ENCODE measurements around the gene LCN6. TPM values are rescaled to one million over a fixed set of nuclear protein-coding genes. Genes with fewer than 3 reads are reported as not detected.

The LCN6 gene
- total and polyA plus RNA-seq, 10 of the 15 experiments (the other 5 are each of a cell fraction or from before 2014, with no cell fraction given), result not detected

- Histone ChIP-seq H3K36me3 (ENCODE audit: control insufficient read depth in 2 of 2, insufficient read depth in 2 of 2, low read length in 1 of 2) (no peaks in the 10 kb centered on the region), H3K79me2 (ENCODE audit: control insufficient read depth, insufficient read depth, low read length) (no peaks in the 10 kb centered on the region), H3K4me2 (ENCODE audit: control insufficient read depth, insufficient read depth) (no peak overlapping the region), H3K27ac (ENCODE audit: control insufficient read depth, insufficient read depth) (no peak overlapping the region), H4K20me1 (ENCODE audit: control insufficient read depth, insufficient read depth) (no peaks in the 10 kb centered on the region), H3K9me3 (replicated peaks; ENCODE audit: control insufficient read depth, insufficient read depth, low read length) (no peaks in the 10 kb centered on the region; the same call in 2 of the 3 replicates), H3K27me3 (replicated peaks in 1 of 2; ENCODE audit: control insufficient read depth in 2 of 2, insufficient read depth in 2 of 2, low read length in 1 of 2) (peaks cover 0 to 1% of the 10 kb centered on the region in 2 experiments; a peak in 1 of 4 replicates), H2AFZ (ENCODE audit: control insufficient read depth, low read depth, low read length) (no peak overlapping the region), H3K9ac (ENCODE audit: control insufficient read depth, insufficient read depth, low read length) (no peak overlapping the region), H3K4me3 (no peak overlapping the region), H3K4me1 (ENCODE audit: control insufficient read depth, insufficient read depth, low read length) (no peaks in the 10 kb centered on the region; the same call in 1 of the 2 replicates)
- ChIA-PET SMC1A (ENCODE audit: uncharacterized antibody, unreplicated experiment) (no interaction called here), POLR2A (interaction anchor here (0.5 kb wide), 1 partner anchor 222 kb away, joined by 3 read pairs; no protein-coding TSS in a partner anchor), RAD21 (ENCODE audit: unreplicated experiment) (no interaction called here), CTCF (interaction anchor here (0.7 to 13.1 kb wide), 3 partner anchors 10 to 249 kb away, joined by 3 to 163 read pairs (median 4); no protein-coding TSS in a partner anchor)
- ATAC-seq (no peak), FAIRE-seq (no peak), DNase-seq (ENCODE audit: low read depth, low spot score) (no peak)
- intact Hi-C loops (cut with micrococcal nuclease; ENCODE audit: unreplicated experiment) (no loop called here), in situ Hi-C loops (cut with MboI) (no loop called here)
- 55% methylated on average over 5 of the region's 5 CpGs for WGBS (ENCODE audit: insufficient coverage, insufficient replicate concordance, low lambda C conversion rate, missing lambda C conversion rate)
- BruUV-seq (replicated peaks), result no TSS peak
- TF ChIP-seq, protein P1, sequence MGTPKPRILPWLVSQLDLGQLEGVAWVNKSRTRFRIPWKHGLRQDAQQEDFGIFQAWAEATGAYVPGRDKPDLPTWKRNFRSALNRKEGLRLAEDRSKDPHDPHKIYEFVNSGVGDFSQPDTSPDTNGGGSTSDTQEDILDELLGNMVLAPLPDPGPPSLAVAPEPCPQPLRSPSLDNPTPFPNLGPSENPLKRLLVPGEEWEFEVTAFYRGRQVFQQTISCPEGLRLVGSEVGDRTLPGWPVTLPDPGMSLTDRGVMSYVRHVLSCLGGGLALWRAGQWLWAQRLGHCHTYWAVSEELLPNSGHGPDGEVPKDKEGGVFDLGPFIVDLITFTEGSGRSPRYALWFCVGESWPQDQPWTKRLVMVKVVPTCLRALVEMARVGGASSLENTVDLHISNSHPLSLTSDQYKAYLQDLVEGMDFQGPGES (IDR thresholded peaks at IDR 0.05), result no peak
- TF ChIP-seq NR2C1 (IDR thresholded peaks at IDR 0.05) (no peak), E2F4 (IDR thresholded peaks at IDR 0.05; ENCODE audit: low read depth, low read length) (no peak), EZH2 (IDR thresholded peaks at IDR 0.05; ENCODE audit: borderline replicate concordance, control insufficient read depth, low read depth, low read length) (no peak), IKZF2 (IDR thresholded peaks at IDR 0.05) (no peak), MXI1 (IDR thresholded peaks at IDR 0.05; ENCODE audit: low read depth, low read length) (no peak), TBL1XR1 (IDR thresholded peaks at IDR 0.05; ENCODE audit: low read depth, low read length) (no peak), MTA3 (IDR thresholded peaks at IDR 0.05; ENCODE audit: borderline replicate concordance, low read length) (no peak), DPF2 (IDR thresholded peaks at IDR 0.05) (no peak), RCOR1 (conservative IDR thresholded peaks at IDR 0.05; ENCODE audit: low read depth, low read length) (no peak), NR2F1 (conservative IDR thresholded peaks at IDR 0.05) (no peak), JUND (IDR thresholded peaks at IDR 0.05; ENCODE audit: low read depth, low read length) (no peak), RBBP5 (conservative IDR thresholded peaks at IDR 0.05) (no peak)
- TF ChIP-seq, protein P2, sequence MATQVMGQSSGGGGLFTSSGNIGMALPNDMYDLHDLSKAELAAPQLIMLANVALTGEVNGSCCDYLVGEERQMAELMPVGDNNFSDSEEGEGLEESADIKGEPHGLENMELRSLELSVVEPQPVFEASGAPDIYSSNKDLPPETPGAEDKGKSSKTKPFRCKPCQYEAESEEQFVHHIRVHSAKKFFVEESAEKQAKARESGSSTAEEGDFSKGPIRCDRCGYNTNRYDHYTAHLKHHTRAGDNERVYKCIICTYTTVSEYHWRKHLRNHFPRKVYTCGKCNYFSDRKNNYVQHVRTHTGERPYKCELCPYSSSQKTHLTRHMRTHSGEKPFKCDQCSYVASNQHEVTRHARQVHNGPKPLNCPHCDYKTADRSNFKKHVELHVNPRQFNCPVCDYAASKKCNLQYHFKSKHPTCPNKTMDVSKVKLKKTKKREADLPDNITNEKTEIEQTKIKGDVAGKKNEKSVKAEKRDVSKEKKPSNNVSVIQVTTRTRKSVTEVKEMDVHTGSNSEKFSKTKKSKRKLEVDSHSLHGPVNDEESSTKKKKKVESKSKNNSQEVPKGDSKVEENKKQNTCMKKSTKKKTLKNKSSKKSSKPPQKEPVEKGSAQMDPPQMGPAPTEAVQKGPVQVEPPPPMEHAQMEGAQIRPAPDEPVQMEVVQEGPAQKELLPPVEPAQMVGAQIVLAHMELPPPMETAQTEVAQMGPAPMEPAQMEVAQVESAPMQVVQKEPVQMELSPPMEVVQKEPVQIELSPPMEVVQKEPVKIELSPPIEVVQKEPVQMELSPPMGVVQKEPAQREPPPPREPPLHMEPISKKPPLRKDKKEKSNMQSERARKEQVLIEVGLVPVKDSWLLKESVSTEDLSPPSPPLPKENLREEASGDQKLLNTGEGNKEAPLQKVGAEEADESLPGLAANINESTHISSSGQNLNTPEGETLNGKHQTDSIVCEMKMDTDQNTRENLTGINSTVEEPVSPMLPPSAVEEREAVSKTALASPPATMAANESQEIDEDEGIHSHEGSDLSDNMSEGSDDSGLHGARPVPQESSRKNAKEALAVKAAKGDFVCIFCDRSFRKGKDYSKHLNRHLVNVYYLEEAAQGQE (IDR thresholded peaks at IDR 0.05; ENCODE audit: low read depth, low read length), result no peak
- TF ChIP-seq, protein P3, sequence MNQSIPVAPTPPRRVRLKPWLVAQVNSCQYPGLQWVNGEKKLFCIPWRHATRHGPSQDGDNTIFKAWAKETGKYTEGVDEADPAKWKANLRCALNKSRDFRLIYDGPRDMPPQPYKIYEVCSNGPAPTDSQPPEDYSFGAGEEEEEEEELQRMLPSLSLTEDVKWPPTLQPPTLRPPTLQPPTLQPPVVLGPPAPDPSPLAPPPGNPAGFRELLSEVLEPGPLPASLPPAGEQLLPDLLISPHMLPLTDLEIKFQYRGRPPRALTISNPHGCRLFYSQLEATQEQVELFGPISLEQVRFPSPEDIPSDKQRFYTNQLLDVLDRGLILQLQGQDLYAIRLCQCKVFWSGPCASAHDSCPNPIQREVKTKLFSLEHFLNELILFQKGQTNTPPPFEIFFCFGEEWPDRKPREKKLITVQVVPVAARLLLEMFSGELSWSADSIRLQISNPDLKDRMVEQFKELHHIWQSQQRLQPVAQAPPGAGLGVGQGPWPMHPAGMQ (IDR thresholded peaks at IDR 0.05; ENCODE audit: borderline replicate concordance), result no peak
- TF ChIP-seq, protein P4, sequence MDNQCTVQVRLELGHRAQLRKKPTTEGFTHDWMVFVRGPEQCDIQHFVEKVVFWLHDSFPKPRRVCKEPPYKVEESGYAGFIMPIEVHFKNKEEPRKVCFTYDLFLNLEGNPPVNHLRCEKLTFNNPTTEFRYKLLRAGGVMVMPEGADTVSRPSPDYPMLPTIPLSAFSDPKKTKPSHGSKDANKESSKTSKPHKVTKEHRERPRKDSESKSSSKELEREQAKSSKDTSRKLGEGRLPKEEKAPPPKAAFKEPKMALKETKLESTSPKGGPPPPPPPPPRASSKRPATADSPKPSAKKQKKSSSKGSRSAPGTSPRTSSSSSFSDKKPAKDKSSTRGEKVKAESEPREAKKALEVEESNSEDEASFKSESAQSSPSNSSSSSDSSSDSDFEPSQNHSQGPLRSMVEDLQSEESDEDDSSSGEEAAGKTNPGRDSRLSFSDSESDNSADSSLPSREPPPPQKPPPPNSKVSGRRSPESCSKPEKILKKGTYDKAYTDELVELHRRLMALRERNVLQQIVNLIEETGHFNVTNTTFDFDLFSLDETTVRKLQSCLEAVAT (IDR thresholded peaks at IDR 0.05), result no peak
Measured at GRCh38 chr9:136779808-136780207, 31.5 kb upstream of the LCN6 start.
